HT1080 (cell line): ENCODE data around the gene DPY19L2. TPM values are rescaled to one million over a fixed set of nuclear protein-coding genes. Genes with fewer than 3 reads are reported as not detected.
"Not testable (repeated sequence)": the region's sequence is repeated elsewhere in the genome, so short reads cannot be mapped to it uniquely, and the experiment has no call there.

Experiments used
- DNase-seq: peaks from one replicate; pipeline ENCODE4 v3.0.0-alpha.2; 2015; ENCODE audit warnings: low read depth
- total RNA-seq: library from RNA; depleted of rRNA; stranded (reverse); fragments of >200 nt; shearing (Covaris generic); gene quantifications from 2 replicates; pipeline ENCODE4 v1.2.3, GENCODE V29; 2014; rRNA removed

DPY19L2 gene
- total RNA-seq, 1 experiment from 2014 or later = 2.4 TPM

- DNase-seq = not testable (repeated sequence)
These were observed 130.5 kb downstream of the DPY19L2 start for GRCh38 chr12:63537838-63538237.

GRCh38 chr12:63529641-63530040, 138.7 kb downstream of the DPY19L2 start:
- DNase-seq = not testable (repeated sequence)

GRCh38 chr12:63525831-63526230, 142.5 kb downstream of the DPY19L2 start:
- peak; percentile 58 for DNase-seq

- DNase-seq = no peak
These were observed 146.6 kb downstream of the DPY19L2 start for GRCh38 chr12:63521706-63522105.

Other genes starting within 250 kb of the DPY19L2 start
- gene RXYLT1, start 111.4 kb upstream of the DPY19L2 start, total RNA-seq = 38.1 and 42.9 TPM in 2 replicates
- 5.5 and 10.9 TPM in 2 replicates for gene SRGAP1, start 176.2 kb upstream of the DPY19L2 start, total RNA-seq